ENCODE measurements around the gene OR4C45. TPM values are rescaled to one million over a fixed set of nuclear protein-coding genes. Genes with fewer than 3 reads are reported as not detected.
"Not testable (repeated sequence)": the region's sequence is repeated elsewhere in the genome, so short reads cannot be mapped to it uniquely, and the experiment has no call there.

OR4C45 gene
- polyA plus RNA-seq, 1 donor (not counting 4 experiments of a cell fraction or from before 2014, with no cell fraction given): not detected

- Histone ChIP-seq H3K4me3 (ENCODE audit: control insufficient read depth in 2 of 3, extremely low read depth in 1 of 3, insufficient read depth in 2 of 3, low read depth in 1 of 3, low read length in 3 of 3) (no peak overlapping the region), H3K9ac (ENCODE audit: control insufficient read depth, extremely low read depth, insufficient read depth, low read length) (no peak overlapping the region), H3K27ac (ENCODE audit: control insufficient read depth, insufficient read depth, low read length) (no peak overlapping the region), H3K27me3 (ENCODE audit: control insufficient read depth, extremely low read depth, insufficient read depth, low read length) (no peaks in the 10 kb centered on the region), H3K4me2 (ENCODE audit: control insufficient read depth, extremely low read depth, insufficient read depth, low read depth, low read length) (no peak overlapping the region), H2AFZ (ENCODE audit: control insufficient read depth, low read length) (no peak overlapping the region), H4K20me1 (ENCODE audit: control insufficient read depth, extremely low read depth, insufficient read depth, low read length) (no peaks in the 10 kb centered on the region), H3K79me2 (ENCODE audit: control insufficient read depth, insufficient read depth, low read length) (no peaks in the 10 kb centered on the region), H3K4me1 (ENCODE audit: control insufficient read depth, extremely low read depth, insufficient read depth, low read length) (no peaks in the 10 kb centered on the region), H3K9me3 (ENCODE audit: control insufficient read depth, low read depth, low read length) (no peaks in the 10 kb centered on the region), H3K36me3 (ENCODE audit: control insufficient read depth in 2 of 2, extremely low read depth in 1 of 2, insufficient read depth in 2 of 2, low read length in 2 of 2) (no peaks in the 10 kb centered on the region), H3K9me1 (ENCODE audit: control insufficient read depth, extremely low read depth, insufficient read depth, low read length) (no peaks in the 10 kb centered on the region)
- FAIRE-seq: no peak
- no peak for DNase-seq (ENCODE audit: low read depth, low spot score)
- TF ChIP-seq CTCF (optimal IDR thresholded peaks at IDR 0.05 in 1 of 3, IDR thresholded peaks at IDR 0.05 in 1 of 3, conservative IDR thresholded peaks at IDR 0.05 in 1 of 3; ENCODE audit: extremely low read depth in 1 of 3, insufficient read depth in 2 of 3, low read length in 3 of 3) (no peak), EZH2 (IDR thresholded peaks at IDR 0.05; ENCODE audit: low read length) (no peak)
- dilution Hi-C loops (cut with MboI; ENCODE audit: extremely low pct_ligation_motif_present, low sequenced_read_pairs): no loop called here
Observed at GRCh38 chr11:50030193-50030592, 2.5 kb upstream of the OR4C45 start.

GRCh38 chr11:50036239-50036638, 3.6 kb downstream of the OR4C45 start:
- H3K9ac ChIP-seq (ENCODE audit: control insufficient read depth, extremely low read depth, insufficient read depth, low read length); H3K4me3 ChIP-seq (ENCODE audit: control insufficient read depth in 2 of 3, extremely low read depth in 1 of 3, insufficient read depth in 2 of 3, low read depth in 1 of 3, low read length in 3 of 3); H3K36me3 ChIP-seq (ENCODE audit: control insufficient read depth in 2 of 2, extremely low read depth in 1 of 2, insufficient read depth in 2 of 2, low read length in 2 of 2); H3K4me1 ChIP-seq (ENCODE audit: control insufficient read depth, extremely low read depth, insufficient read depth, low read length); H3K27me3 ChIP-seq (ENCODE audit: control insufficient read depth, extremely low read depth, insufficient read depth, low read length); H3K79me2 ChIP-seq (ENCODE audit: control insufficient read depth, insufficient read depth, low read length); dilution Hi-C loops (cut with MboI; ENCODE audit: extremely low pct_ligation_motif_present, low sequenced_read_pairs); H4K20me1 ChIP-seq (ENCODE audit: control insufficient read depth, extremely low read depth, insufficient read depth, low read length); DNase-seq (ENCODE audit: low read depth, low spot score); H3K9me1 ChIP-seq (ENCODE audit: control insufficient read depth, extremely low read depth, insufficient read depth, low read length); H3K9me3 ChIP-seq (ENCODE audit: control insufficient read depth, low read depth, low read length); H3K4me2 ChIP-seq (ENCODE audit: control insufficient read depth, extremely low read depth, insufficient read depth, low read depth, low read length); FAIRE-seq; H3K27ac ChIP-seq (ENCODE audit: control insufficient read depth, insufficient read depth, low read length); H2AFZ ChIP-seq (ENCODE audit: control insufficient read depth, low read length): not testable (repeated sequence)

GRCh38 chr11:50037251-50037650, 4.6 kb downstream of the OR4C45 start:
- no peaks in the 10 kb centered on the region for H3K27me3 ChIP-seq (ENCODE audit: control insufficient read depth, extremely low read depth, insufficient read depth, low read length)
- H3K36me3 ChIP-seq (ENCODE audit: control insufficient read depth in 2 of 2, extremely low read depth in 1 of 2, insufficient read depth in 2 of 2, low read length in 2 of 2): no peaks in the 10 kb centered on the region
- no peaks in the 10 kb centered on the region for H3K9me1 ChIP-seq (ENCODE audit: control insufficient read depth, extremely low read depth, insufficient read depth, low read length)
- no peaks in the 10 kb centered on the region for H4K20me1 ChIP-seq (ENCODE audit: control insufficient read depth, extremely low read depth, insufficient read depth, low read length)
- H3K4me2 ChIP-seq (ENCODE audit: control insufficient read depth, extremely low read depth, insufficient read depth, low read depth, low read length): no peak overlapping the region
- H3K79me2 ChIP-seq (ENCODE audit: control insufficient read depth, insufficient read depth, low read length): no peaks in the 10 kb centered on the region
- H3K27ac ChIP-seq (ENCODE audit: control insufficient read depth, insufficient read depth, low read length): no peak overlapping the region
- H3K4me3 ChIP-seq (ENCODE audit: control insufficient read depth in 2 of 3, extremely low read depth in 1 of 3, insufficient read depth in 2 of 3, low read depth in 1 of 3, low read length in 3 of 3): no peak overlapping the region
- FAIRE-seq: no peak
- no peaks in the 10 kb centered on the region for H3K9me3 ChIP-seq (ENCODE audit: control insufficient read depth, low read depth, low read length)
- no peak overlapping the region for H3K9ac ChIP-seq (ENCODE audit: control insufficient read depth, extremely low read depth, insufficient read depth, low read length)
- dilution Hi-C loops (cut with MboI; ENCODE audit: extremely low pct_ligation_motif_present, low sequenced_read_pairs): no loop called here
- no peaks in the 10 kb centered on the region for H3K4me1 ChIP-seq (ENCODE audit: control insufficient read depth, extremely low read depth, insufficient read depth, low read length)
- no peak for DNase-seq (ENCODE audit: low read depth, low spot score)
- TF ChIP-seq CTCF (optimal IDR thresholded peaks at IDR 0.05 in 1 of 3, IDR thresholded peaks at IDR 0.05 in 1 of 3, conservative IDR thresholded peaks at IDR 0.05 in 1 of 3; ENCODE audit: extremely low read depth in 1 of 3, insufficient read depth in 2 of 3, low read length in 3 of 3) (no peak), EZH2 (IDR thresholded peaks at IDR 0.05; ENCODE audit: low read length) (no peak)
- H2AFZ ChIP-seq (ENCODE audit: control insufficient read depth, low read length): no peak overlapping the region
